GM21737 (cell line): ENCODE results near the gene UNC45A.

Experiments
- ATAC-seq: cut with Tn5 transposase; IDR thresholded peaks from one replicate; pipeline ENCODE4 v1.9.1; 2021; ENCODE audit warnings: mild to moderate bottlenecking, moderate library complexity; ENCODE audit not compliant: unreplicated experiment

UNC45A gene

GRCh38 chr15:90942354-90943120 is 7.5 kb downstream of the UNC45A start:
- ATAC-seq: no peak

DNA sequence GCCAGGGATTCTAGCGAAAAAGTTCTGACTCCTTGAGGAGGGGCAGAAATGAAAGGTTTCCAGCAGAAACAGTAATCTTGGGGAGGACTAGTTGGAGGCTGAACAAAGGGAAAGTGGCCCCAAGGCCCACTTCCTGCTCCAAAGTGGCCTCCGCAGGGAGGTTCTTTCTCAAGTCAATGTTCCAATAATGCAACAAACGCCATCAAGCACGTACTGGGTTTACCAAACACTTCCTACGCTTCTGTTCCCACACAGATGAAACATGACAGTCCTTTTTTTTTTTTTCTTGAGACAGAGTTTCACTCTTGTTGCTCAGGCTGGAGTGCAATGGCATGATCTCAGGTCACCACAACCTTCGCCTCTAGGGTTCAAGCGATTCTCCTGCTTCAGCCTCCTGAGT is 10.0 kb downstream of the UNC45A start:
- no peak for ATAC-seq

DNA sequence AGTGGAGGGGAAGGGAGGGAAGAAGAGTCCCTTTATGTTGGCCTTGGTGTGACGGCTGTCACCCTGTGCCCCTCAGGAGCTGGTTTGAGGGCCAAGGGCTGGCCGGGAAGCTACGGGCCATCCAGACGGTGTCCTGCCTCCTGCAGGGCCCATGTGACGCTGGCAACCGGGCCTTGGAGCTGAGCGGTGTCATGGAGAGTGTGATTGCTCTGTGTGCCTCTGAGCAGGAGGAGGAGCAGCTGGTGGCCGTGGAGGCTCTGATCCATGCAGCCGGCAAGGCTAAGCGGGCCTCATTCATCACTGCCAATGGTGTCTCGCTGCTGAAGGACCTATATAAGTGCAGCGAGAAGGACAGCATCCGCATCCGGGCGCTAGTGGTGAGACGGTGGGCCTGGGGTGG is 11.5 kb downstream of the UNC45A start:
- no peak for ATAC-seq

- no peak for ATAC-seq
Measured at GRCh38 chr15:90946941-90947576, 12.0 kb downstream of the UNC45A start.

DNA sequence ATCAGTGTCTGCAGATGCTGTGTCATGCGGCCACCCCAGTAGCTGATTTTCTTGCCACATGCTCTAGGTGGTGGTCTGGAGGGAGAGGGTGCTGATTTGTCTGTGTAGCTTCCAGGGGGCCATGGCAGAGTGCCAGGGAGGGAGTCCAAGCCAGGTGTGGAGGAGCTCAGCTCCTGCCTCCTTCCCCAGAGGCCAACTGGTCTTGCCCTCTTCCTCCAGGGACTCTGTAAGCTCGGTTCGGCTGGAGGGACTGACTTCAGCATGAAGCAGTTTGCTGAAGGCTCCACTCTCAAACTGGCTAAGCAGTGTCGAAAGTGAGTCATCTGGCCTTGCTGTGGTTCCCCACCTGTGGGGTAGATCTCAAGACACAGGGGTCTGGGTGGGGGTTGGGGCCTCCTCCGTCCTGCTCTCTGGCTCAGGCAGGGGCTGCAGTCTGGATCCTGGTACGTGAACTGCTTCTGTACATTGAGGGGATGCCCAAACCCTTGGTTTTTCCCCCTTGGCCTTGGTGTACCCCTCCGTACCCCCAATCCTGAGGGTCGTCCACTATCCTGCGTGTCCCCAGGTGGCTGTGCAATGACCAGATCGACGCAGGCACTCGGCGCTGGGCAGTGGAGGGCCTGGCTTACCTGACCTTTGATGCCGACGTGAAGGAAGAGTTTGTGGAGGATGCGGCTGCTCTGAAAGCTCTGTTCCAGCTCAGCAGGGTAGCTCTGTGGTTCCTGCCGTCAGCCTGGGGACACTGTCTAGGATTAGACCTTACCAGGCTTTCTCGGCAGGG is 12.7 kb downstream of the UNC45A start:
- ATAC-seq: no peak

- no peak for ATAC-seq
Measured at GRCh38 chr15:90948506-90948905, 13.4 kb downstream of the UNC45A start.

DNA sequence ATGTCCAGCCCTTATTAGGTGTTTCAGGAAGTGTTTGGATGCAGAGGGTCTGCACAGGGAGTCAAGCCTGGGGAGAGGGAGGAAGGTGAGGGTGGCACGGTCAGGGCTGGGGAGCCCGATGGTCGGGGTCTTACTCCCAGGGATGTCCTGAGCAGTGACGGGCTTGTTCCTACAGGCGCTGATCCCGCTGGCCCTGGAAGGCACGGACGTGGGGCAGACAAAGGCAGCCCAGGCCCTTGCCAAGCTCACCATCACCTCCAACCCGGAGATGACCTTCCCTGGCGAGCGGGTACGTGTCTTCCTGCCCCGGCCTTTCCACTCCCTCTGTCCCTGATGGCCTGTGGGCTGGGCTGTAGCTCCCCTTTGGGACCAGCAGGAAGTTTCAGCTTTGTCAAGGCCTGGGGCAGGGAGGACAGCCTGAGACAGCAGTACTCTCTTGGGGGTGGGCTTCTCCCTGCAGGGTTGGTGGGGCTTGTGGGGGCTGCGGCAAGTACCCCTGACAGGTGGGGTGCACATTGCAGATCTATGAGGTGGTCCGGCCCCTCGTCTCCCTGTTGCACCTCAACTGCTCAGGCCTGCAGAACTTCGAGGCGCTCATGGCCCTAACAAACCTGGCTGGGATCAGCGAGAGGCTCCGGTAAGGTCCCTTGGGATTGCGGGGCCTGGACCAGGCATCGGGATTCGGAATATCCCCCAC is 15.0 kb downstream of the UNC45A start:
- ATAC-seq: no peak

GRCh38 chr15:90950676-90951075 is 15.6 kb downstream of the UNC45A start:
- no peak for ATAC-seq

GRCh38 chr15:90952901-90953677 is 18.0 kb downstream of the UNC45A start:
- ATAC-seq: no peak

GRCh38 chr15:90953947-90954711 is 19.0 kb downstream of the UNC45A start:
- no peak for ATAC-seq

- ATAC-seq: peak; percentile 89
Measured at GRCh38 chr15:90954712-90955623, 19.9 kb downstream of the UNC45A start, which contains the start of gene RCCD1. Gene RCCD1, plus strand, starts transcription at chr15:90954884. Its CDS starts 1,851 bp downstream, at chr15:90956735.

DNA sequence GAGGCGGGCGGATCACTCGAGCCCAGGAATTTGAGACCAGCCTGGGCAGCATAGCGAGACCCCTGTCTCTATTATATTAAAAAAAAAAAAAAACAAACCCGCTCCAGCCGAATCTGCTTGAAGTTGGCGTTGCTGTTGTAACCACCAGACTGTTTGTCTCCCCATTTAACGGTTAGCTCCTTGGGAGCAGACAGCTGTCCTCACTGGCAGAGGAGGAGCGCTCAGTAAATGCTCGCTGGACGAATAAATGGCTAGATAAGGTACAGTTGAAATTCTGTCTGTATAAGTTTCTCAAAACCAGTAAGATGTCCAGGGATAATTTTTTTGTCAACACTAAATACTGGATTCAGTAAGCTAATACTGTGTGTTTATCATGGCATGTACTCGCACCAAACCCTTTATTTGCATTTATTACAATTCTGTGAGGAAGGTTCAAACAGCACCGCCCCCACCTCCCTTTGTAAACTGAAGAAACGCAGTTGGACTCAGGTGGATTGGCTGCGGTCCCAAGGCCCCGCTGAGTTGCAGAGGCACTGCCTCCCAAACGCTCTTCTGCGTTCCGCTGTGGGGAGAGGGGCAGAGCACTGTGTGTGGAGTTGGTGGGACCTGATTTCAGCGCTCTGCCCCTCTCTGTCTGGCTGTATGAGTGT is 20.7 kb downstream of the UNC45A start:
- no peak for ATAC-seq

DNA sequence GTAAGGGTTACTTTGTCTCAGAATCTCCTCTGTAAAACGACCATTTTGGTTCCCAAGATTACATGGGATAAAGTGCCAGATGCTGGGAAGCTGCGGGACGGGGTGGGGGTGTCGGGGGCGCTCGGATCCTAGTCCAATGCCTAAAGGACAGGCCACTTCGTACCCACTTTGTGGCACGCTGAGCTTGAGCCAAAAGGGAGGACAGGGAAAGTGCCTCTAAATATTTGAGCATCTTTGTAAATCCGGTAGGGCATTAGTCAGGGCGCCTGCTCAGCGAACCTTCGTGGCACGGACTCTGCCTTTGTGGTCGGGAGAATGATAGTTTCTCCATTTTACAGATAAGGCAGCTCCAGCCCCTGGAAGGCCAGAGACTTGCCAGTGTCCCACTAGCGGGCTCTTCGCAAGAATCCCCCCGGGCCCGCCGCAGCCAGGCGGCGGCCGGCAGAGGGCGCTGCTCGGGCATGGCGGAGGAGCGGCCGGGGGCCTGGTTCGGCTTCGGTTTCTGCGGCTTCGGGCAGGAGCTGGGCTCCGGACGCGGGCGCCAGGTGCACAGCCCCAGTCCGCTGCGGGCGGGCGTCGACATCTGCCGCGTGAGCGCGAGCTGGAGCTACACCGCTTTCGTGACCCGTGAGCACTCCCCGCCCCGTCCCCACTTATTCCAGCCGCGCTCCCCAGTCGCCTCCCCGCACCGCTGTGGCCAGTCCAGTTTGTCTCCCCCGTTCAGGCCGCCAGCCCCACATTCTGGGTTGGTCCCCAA is 21.4 kb downstream of the UNC45A start:
- ATAC-seq: no peak

- ATAC-seq: no peak
Measured at GRCh38 chr15:90957031-90957790, 22.1 kb downstream of the UNC45A start.

DNA sequence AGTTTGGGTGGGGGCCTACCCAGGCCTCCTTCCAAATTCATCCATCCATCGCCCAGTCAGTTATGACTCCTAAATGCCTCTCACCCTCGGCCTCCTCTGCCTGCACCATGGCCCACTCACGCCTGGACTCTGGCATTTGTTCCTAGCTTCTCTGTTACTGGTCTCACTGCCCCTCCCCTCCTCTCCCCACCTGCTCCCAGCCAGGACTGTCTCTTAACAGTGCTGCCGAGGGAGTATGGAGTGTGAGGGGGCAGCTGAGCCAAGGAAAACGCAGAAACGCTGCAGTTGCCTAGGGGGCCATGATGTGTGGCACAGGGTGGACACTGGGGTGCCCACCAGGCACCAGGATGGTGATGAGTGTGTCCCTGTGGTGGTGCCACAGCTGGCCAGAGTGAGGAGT is 22.7 kb downstream of the UNC45A start:
- ATAC-seq: no peak

GRCh38 chr15:90959028-90959595 is 24.0 kb downstream of the UNC45A start:
- ATAC-seq: no peak
